ENCODE data around the gene DCAF6. TPM values are rescaled to one million over a fixed set of nuclear protein-coding genes. Genes with fewer than 3 reads are reported as not detected.

DCAF6 gene
- total and polyA plus RNA-seq, 4 donors: 19.7 to 120 (median 28.2) TPM

DNA sequence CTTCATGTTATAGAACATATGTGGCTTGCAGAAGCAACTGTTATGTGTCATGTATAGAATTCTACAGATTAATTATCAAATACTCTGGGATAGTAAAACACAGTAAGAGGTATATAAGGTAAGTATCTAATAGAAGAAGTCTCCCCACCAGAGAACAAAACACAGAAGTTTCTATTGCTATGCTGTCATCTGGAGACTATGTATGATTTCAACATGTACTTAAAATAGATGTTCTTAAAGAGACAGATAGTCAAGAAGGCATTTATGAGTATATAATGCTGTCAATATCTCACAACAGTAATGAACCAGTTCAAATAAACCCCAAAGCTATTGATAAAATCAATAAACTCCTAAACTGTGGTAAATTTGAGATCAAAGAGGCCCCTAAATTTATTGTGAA, 14.5 kb upstream of the DCAF6 start:
- no peak for DNase-seq
- Histone ChIP-seq H3K27me3 (ENCODE audit: control insufficient read depth in 3 of 3, insufficient read depth in 3 of 3, low read length in 2 of 3) (no peaks in the 10 kb centered on the region), H3K27ac (ENCODE audit: low read depth in 1 of 2, low read length in 1 of 2) (no peak overlapping the region), H3K36me3 (ENCODE audit: control insufficient read depth in 4 of 4, insufficient read depth in 4 of 4, low read length in 4 of 4) (peaks cover 0 to 4% (median 2%) of the 10 kb centered on the region in 4 donors), H3K9me3 (ENCODE audit: control insufficient read depth in 4 of 4, insufficient read depth in 3 of 4, low read length in 3 of 4) (no peaks in the 10 kb centered on the region), H3K9ac (ENCODE audit: insufficient read depth in 1 of 2, low read length in 2 of 2) (no peak overlapping the region), H3K4me1 (ENCODE audit: control insufficient read depth in 5 of 5, insufficient read depth in 5 of 5, low read length in 5 of 5) (peaks cover 0 to 9% (median 2%) of the 10 kb centered on the region in 5 donors), H3K4me3 (no peak overlapping the region)
- no peak for ATAC-seq (ENCODE audit: insufficient read depth, low FRiP score)
- TF ChIP-seq CTCF (IDR thresholded peaks at IDR 0.05; ENCODE audit: control extremely low read depth, extremely low read depth): no peak

DNA sequence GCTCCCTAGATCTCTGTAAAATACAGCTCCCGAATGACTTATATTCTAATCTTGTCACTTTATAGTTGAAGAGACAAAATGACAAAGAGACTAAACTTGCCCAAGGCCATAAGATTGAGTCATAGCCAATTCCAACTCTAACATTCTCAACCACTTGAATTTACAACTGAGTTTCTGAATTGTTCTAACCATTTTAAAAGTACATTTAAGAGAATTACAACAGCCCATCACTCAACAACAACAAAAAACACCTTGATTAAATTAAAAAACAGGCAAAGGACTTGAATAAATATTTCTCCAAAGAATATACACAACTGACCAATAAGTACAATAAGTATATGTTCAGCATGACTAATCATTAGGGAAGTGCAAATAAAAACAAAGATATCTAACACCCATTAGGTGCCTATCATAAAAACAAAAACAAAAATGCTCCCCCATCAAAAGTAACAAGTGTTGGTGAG, 13.8 kb upstream of the DCAF6 start:
- Histone ChIP-seq H3K27me3 (ENCODE audit: control insufficient read depth in 3 of 3, insufficient read depth in 3 of 3, low read length in 2 of 3) (no peaks in the 10 kb centered on the region), H3K9ac (ENCODE audit: insufficient read depth in 1 of 2, low read length in 2 of 2) (no peak overlapping the region), H3K4me1 (ENCODE audit: control insufficient read depth in 5 of 5, insufficient read depth in 5 of 5, low read length in 5 of 5) (peaks cover 0 to 15% (median 2%) of the 10 kb centered on the region in 5 donors), H3K9me3 (ENCODE audit: control insufficient read depth in 4 of 4, insufficient read depth in 3 of 4, low read length in 3 of 4) (no peaks in the 10 kb centered on the region), H3K36me3 (ENCODE audit: control insufficient read depth in 4 of 4, insufficient read depth in 4 of 4, low read length in 4 of 4) (peaks cover 0 to 4% (median 1%) of the 10 kb centered on the region in 4 donors), H3K27ac (ENCODE audit: low read depth in 1 of 2, low read length in 1 of 2) (no peak overlapping the region), H3K4me3 (no peak overlapping the region)
- 86 to 97% methylated on average over 1 of the region's 1 CpG for WGBS, 2 donors
- no peak for TF ChIP-seq CTCF (IDR thresholded peaks at IDR 0.05; ENCODE audit: control extremely low read depth, extremely low read depth)
- ATAC-seq (ENCODE audit: insufficient read depth, low FRiP score) (no peak), DNase-seq (no peak)

- Histone ChIP-seq H3K4me1 (ENCODE audit: control insufficient read depth in 5 of 5, insufficient read depth in 5 of 5, low read length in 5 of 5) (peaks cover 0 to 15% (median 2%) of the 10 kb centered on the region in 5 donors), H3K36me3 (ENCODE audit: control insufficient read depth in 4 of 4, insufficient read depth in 4 of 4, low read length in 4 of 4) (peaks cover 0 to 4% (median 0%) of the 10 kb centered on the region in 4 donors), H3K27ac (ENCODE audit: low read depth in 1 of 2, low read length in 1 of 2) (no peak overlapping the region), H3K9me3 (ENCODE audit: control insufficient read depth in 4 of 4, insufficient read depth in 3 of 4, low read length in 3 of 4) (no peaks in the 10 kb centered on the region), H3K4me3 (no peak overlapping the region), H3K27me3 (ENCODE audit: control insufficient read depth in 3 of 3, insufficient read depth in 3 of 3, low read length in 2 of 3) (no peaks in the 10 kb centered on the region), H3K9ac (ENCODE audit: insufficient read depth in 1 of 2, low read length in 2 of 2) (no peak overlapping the region)
- no peak for DNase-seq
- no peak for TF ChIP-seq CTCF (IDR thresholded peaks at IDR 0.05; ENCODE audit: control extremely low read depth, extremely low read depth)
- no peak for ATAC-seq (ENCODE audit: insufficient read depth, low FRiP score)
- 87 to 98% methylated on average over 3 of the region's 3 CpGs for WGBS, 2 donors
Observed at GRCh38 chr1:167923324-167924056, 13.0 kb upstream of the DCAF6 start.

All from lung (tissue), 12 donors.